GM21390 (cell line): ENCODE measurements around the gene BORCS6.
"Not testable (repeated sequence)": the region's sequence is repeated elsewhere in the genome, so short reads cannot be mapped to it uniquely, and the experiment has no call there.

ENCODE experiments used
- ATAC-seq: cut with Tn5 transposase; IDR thresholded peaks from one replicate; pipeline ENCODE4 v1.9.1; 2021; ENCODE audit not compliant: unreplicated experiment

Gene BORCS6

GRCh38 chr17:8189711-8190477 lies at the start of gene BORCS6:
BORCS6 (minus strand) TSS chr17:8190180; CDS start chr17:8190140, 40 bp downstream.
- ATAC-seq = peak; percentile 53

GRCh38 chr17:8237886-8238285 lies 47.9 kb upstream of the BORCS6 start:
- ATAC-seq = no peak

DNA sequence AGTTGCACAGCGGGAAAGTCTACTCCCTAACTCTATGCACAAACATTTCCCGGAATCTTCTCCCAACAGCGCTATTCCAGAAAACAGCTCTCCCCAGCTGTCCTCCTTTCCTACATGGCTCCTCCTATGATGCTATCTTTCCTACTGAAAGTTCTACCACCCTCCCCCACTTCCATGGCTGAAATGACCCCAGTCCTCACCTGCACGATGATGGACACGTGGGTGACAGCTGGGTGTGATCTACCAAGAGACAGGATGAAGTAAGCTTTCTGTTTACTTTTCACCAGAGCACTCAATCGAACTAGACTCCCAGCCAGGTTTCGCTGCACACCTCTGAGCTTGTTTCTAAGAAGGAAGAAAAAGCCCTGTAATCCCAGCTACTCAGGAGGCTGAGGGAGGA lies 47.2 kb upstream of the BORCS6 start:
- ATAC-seq = no peak

DNA sequence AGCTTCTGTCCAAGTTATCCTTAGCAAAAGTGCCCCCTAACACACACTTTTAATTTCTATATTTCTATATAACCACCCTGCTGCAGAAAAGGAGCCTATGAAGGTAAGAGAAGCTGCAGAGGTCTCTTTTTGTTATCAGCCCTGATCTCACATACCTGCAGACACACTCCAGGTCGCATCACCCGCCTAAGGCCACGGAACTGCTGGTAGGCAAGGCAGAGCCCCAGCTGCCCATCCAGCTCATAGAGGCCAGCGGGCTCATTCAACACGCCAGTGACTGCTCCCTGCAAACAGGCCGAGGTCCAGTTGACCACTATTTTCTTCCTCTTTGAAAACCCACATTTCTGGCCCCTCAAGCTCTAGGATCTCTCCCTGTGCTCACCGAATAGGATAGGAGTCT lies 45.7 kb upstream of the BORCS6 start:
- ATAC-seq = no peak

GRCh38 chr17:8234361-8235270 lies 44.6 kb upstream of the BORCS6 start:
- ATAC-seq = no peak

DNA sequence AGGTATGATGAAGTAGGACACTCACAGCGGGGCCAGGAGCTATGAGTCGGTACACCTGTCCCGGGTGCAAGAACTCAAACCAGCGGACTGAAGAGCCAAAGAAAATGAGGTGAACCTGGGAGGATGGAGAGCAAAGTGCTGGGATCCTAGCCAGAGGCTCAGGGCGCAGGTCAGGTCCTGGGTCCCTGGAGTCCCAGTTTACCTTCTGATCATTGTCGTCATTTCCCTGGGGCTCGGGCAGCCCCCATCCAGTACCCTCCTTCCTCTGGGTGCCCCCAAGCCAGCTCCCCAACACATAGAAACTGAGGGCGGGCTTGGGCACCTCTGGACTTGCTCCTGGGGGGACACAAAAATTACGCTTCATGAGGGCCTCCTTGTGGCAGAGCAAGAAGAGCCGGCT lies 41.7 kb upstream of the BORCS6 start:
- no peak for ATAC-seq

DNA sequence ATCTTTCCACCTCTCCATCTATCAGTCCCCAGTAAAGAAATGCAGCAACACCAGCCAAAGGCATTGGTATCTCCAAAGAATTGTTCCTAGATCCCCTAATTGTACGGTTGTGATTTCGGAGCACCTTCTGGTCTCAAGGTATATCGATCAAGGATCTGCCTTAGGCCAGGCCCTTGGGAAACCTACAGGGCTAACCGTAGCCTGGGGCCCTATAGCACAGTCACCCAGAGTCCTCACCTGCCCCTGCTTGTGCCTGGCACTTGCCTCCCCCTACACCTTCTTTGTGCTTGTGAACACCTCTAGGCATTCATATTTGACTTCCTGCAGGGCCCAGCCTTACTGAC lies 37.2 kb upstream of the BORCS6 start:
- ATAC-seq = no peak

DNA sequence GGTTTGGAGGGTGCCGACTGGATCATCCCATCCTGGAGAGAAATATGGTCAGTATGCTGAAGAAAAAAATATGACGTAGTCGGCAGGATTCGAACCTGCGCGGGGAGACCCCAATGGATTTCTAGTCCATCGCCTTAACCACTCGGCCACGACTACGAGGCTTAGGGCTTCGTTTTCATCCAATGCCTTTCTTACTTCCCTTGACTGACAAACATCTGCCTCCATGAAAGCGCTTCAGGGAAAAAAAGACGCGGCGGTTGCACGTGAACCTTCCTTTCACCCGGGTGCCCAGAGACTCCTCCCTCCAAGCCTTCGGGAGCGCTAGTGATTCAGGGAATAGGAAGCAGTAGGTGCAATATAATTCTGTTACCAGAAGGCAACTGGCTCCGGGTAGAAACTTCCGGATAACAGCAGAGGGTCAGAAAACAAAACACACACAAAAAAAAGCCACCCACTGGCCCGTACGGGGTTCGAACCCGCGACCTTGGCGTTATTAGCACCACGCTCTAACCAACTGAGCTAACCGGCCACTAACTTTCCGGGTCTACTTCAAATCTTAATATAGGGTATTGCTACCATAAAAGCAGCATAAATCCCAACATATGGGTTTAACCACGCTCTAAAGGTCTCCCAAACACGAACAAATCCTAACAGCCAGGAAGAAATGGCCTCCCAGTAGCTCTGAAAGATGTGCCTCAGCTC lies 36.7 kb upstream of the BORCS6 start:
- no peak for ATAC-seq

GRCh38 chr17:8225813-8226535 lies 36.0 kb upstream of the BORCS6 start:
- ATAC-seq = no peak

DNA sequence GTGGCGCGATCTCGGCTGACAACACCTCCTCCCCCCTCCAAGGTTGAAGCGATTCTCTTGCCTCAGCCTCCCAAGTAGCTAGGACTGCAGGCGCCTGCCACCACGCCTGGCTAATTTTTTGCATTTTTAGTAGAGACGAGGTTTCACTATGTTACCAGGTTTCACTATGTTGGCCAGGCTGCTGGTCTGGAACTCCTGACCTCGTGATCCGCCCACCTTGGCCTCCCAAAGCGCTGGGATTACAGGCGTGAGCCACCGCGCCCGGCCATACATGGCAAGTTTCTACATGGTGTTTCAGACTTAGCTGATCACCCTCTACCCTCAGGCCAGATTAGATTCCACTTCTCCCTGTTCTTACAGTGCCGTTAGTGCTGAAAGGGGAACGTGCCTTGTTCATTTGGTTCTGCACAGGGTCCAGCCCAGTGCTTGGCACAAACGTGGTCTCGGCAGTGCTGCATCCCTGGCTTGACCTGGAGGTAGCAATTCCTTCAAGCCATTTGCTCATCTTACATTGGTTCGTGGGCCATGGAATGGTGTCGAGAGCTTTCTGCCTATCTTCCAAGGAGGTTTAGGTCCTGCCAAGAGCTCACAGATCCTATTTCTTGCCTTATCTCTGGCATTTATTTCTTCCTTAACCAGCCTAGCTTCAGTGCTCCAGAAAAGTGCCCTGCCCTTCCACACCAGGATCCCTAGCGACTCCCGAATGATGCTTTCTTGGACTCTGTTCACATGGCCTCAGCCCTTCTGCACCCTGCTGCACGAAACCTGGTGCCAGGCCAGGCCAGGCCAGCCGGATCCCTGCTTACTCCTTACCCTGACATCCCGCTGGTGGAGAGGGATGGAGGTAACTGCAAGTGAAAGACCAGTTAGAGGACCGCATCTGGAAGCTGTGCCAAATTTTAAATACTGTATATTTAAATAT lies 35.2 kb upstream of the BORCS6 start:
- no peak for ATAC-seq

- ATAC-seq = no peak
These were observed 33.6 kb upstream of the BORCS6 start for GRCh38 chr17:8223356-8224126.

DNA sequence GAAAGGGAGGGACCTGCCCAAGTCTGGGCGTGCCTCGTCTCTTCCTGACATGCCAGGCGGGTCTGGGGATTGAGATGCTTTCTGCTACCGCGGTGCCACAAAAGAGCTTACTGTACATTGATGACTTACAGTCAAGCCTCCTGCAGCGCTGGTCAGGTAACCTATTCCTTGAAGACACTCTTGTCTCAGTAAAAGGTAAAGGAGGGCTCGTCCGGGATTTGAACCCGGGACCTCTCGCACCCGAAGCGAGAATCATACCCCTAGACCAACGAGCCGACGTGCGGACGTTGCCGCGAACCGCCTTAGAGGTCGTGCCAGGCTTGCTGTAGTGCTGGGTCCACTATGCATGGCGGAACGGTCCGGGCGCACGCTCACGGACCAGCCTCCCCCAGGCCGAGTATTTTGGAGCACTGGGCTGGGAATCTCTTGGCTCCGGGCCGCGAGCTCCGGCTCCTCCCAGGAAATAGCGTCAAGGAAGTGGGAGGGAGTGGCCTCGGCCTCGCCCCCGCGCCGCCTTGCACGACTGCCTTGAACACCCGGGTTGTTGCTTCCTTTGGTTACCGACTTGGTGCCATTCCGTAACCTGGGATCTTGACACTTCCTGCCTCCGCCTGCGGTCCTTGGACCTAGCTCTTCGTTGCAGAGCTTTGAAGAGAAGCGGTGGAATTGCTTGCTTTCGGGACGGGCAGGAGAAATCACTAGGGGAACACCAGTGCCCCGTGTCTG lies 32.8 kb upstream of the BORCS6 start:
- ATAC-seq = peak; percentile 33

DNA sequence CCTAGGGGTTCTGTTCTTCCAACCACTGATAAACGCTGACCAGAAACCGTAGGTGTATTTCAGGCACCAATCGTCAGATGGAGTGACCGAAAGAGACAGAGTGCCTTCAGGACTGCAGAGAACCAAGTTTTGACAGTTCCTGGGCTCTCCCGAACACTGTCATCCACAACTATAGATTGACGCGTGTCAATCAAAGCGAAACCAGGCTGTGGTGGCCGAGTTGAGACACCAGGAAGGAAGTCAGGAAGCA lies 32.3 kb upstream of the BORCS6 start:
- ATAC-seq = peak; percentile 35

DNA sequence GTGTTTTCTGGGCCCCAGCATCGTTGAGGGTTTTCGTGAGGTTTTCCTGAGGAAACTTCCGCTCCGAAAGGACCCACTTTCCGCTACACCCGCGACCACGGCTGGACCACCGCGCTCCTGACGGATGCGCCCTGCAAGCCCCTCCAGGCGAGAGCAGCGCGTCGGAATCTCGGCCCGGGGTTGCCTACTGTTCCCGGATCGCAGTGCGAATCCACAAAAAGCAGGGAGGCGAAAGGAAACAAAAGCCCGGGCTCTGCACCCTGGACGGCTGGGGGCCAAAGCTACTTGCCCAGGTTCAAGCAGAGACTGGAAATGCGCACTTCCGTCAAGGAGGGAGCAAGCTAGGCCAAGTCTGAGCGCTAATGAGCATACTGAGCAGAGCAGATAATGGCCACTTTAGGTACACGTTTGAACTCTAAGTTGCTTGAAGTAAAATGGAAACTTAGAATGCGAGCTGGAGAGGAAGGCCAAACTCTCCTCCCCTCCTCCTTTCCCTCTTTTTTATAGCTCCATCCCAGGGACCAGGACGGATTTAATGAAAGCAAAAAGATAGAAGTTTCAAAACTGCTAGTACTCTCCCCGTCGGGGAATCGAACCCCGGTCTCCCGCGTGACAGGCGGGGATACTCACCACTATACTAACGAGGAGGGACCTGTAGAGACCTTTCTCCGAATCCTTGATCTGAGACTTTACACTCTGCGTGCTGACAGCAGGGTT lies 31.8 kb upstream of the BORCS6 start:
- ATAC-seq = peak; percentile 36

DNA sequence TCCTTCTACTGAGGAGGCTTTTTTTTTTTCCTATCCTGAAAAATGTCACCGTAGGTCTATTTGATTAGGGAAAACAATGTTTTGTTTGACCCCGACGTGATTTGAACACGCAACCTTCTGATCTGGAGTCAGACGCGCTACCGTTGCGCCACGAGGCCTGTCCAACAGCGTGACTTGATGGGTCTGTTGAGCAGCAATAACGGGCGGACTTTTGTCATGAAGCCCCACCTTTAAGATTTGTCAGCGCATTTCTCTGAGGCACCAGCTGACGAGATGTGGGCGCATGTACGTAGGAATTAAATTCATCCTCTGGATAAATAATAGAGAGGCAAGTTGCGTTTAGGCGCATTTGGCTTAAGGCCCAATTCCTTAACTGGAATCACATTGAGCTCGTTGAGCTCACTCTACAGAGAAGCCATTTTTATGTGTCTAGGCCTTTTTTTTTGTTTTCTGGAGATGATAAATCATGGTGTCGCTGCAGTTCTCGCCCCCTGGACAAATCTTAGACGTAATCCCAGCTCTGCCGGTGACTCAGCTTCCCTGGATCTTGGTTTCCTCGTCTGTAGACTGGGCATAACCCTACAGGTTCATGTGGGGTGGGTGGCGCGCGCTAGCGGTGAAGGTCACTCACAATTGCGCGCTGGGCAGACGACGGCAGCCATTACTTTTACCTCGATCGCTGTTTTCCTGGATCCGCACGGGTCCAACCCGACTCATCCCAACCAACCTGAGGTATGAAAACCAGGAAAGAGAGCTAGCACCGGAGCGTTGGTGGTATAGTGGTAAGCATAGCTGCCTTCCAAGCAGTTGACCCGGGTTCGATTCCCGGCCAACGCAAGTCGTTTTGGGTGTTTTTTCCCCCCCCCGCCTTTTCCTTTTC lies 31.0 kb upstream of the BORCS6 start:
- no peak for ATAC-seq

- not testable (repeated sequence) for ATAC-seq
These were observed 24.0 kb upstream of the BORCS6 start for GRCh38 chr17:8214000-8214399.
